Upper lobe of left lung (tissue), 6 donors: Measurements from ENCODE around the gene TAS2R1. TPM values are rescaled to one million over a fixed set of nuclear protein-coding genes. Genes with fewer than 3 reads are reported as not detected.
A peak's percentile ranks its signal among the peaks of the same experiment; 100 is the strongest.

Experiments
- ATAC-seq, 2 donors: fragments of 200-7000 bp; cut with Tn5 transposase; one replicate each; pipeline ENCODE4 v1.9.1; 2022; ENCODE audit warnings: mild to moderate bottlenecking in 2 of 2, moderate library complexity in 2 of 2; ENCODE audit not compliant: low FRiP score in 2 of 2
- DNase-seq, 2 donors: peaks; one replicate each; pipeline ENCODE4 v3.0.0-alpha.2; 2019 to 2020
- H3K27ac ChIP-seq, 4 donors: fragments of 200-600 bp; sonication (generic); one replicate each; pipeline ENCODE4 v1.5.1; 2016 to 2019
- H3K27me3 ChIP-seq, 4 donors: fragments of 200-600 bp; sonication (generic); one replicate each; pipeline ENCODE4 v1.5.1; 2017 to 2019
- H3K36me3 ChIP-seq, 4 donors: fragments of 200-600 bp; sonication (generic); one replicate each; pipeline ENCODE4 v1.5.1; 2016 to 2019
- H3K4me1 ChIP-seq, 4 donors: fragments of 200-600 bp; sonication (generic); one replicate each; pipeline ENCODE4 v1.5.1; 2018 to 2019
- H3K4me3 ChIP-seq, 4 donors: fragments of 200-600 bp; sonication (generic); one replicate each; pipeline ENCODE4 v1.5.1; 2017 to 2019; ENCODE audit warnings: mild to moderate bottlenecking in 2 of 4, moderate library complexity in 1 of 4
- H3K9me3 ChIP-seq, 4 donors: fragments of 200-600 bp; sonication (generic); one replicate each; pipeline ENCODE4 v1.5.1; 2018 to 2019
- CTCF ChIP-seq, 6 experiments: fragments of 450-650 bp in 4 of 6; fragments of 200-600 bp in 2 of 6; sonication (generic) in 2 of 6; IDR thresholded peaks; one replicate each; pipeline ENCODE4 v1.5.1; 2016 to 2019; ENCODE audit warnings: antibody characterized with exemption in 6 of 6
- EP300 ChIP-seq, 4 donors: sonication (generic); formaldehyde crosslinking; IDR thresholded peaks; one replicate each; pipeline ENCODE4 v1.5.1; 2017; ENCODE audit warnings: antibody characterized with exemption in 4 of 4, control low read depth in 2 of 4
- POLR2A ChIP-seq, 4 donors: fragments of 450-650 bp; IDR thresholded peaks; one replicate each; pipeline ENCODE4 v1.5.1; 2016 to 2017; ENCODE audit warnings: antibody characterized with exemption in 4 of 4, mild to moderate bottlenecking in 2 of 4
- POLR2AphosphoS5 ChIP-seq, 2 donors: sonication (generic); formaldehyde crosslinking; IDR thresholded peaks; one replicate each; pipeline ENCODE4 v1.5.1; 2017; ENCODE audit warnings: antibody characterized with exemption in 2 of 2
- WGBS, 2 donors: methylation state at CpG; one replicate each; pipeline ENCODE4 v1.1.5; 2017 to 2018; 5-methylcytosine and 5-hydroxymethylcytosine counted together
- total RNA-seq, 6 donors: library from RNA; depleted of rRNA in 4 of 6; stranded (reverse); fragments of >200 nt in 4 of 6; gene quantifications; one replicate each; pipeline versions ENCODE4 v1.1.0 to v1.2.1, GENCODE V29; 2016 to 2021
- donor health status: DM: no; HTN: no; CAD: no; lungs with moderate emphysema.
- donor health status: DM: no; HTN: yes; CAD: no; lungs with severe emphysema.

The TAS2R1 gene
- total RNA-seq, 6 donors from 2014 or later = not detected

- Histone ChIP-seq H3K4me3 (no peak overlapping the region), H3K27me3 (no peaks in the 10 kb centered on the region), H3K27ac (no peak overlapping the region), H3K4me1 (no peaks in the 10 kb centered on the region), H3K9me3 (no peaks in the 10 kb centered on the region), H3K36me3 (no peaks in the 10 kb centered on the region)
- no peak for TF ChIP-seq POLR2AphosphoS5 (IDR thresholded peaks at IDR 0.05)
- no peak for TF ChIP-seq CTCF (IDR thresholded peaks at IDR 0.05)
- TF ChIP-seq EP300 (IDR thresholded peaks at IDR 0.05) = no peak
- no peak for TF ChIP-seq POLR2A (IDR thresholded peaks at IDR 0.05)
- ATAC-seq = peak in 1 of 2 donors; percentile 38
- DNase-seq = peak in 1 of 2 donors; percentile 25
Observed at GRCh38 chr5:9587135-9587534, 43.0 kb downstream of the TAS2R1 start.

DNA sequence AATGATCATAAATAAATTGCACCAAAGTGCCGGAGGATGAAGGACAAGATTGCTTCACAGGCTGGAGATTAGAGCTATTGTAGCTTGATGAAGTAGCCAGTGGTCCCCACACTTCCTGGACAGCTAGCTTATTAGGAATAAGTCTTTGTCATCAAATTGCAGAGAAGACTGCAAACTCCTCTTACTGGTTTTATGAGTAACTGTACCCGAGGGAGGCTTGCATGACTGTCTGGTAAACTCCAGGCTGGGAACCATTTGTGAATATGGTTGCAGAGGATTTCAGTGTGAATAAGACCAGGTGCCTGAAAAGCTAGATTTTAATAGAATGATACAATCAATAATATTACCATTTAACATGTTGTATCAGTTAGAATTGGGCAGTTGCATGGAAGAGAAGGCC is 47.7 kb downstream of the TAS2R1 start:
- H3K9me3 ChIP-seq = no peaks in the 10 kb centered on the region
- no peaks in the 10 kb centered on the region for H3K4me1 ChIP-seq
- H3K27me3 ChIP-seq = no peaks in the 10 kb centered on the region
- no peak for DNase-seq
- H3K27ac ChIP-seq = no peak overlapping the region
- TF ChIP-seq POLR2A (IDR thresholded peaks at IDR 0.05) = no peak
- TF ChIP-seq POLR2AphosphoS5 (IDR thresholded peaks at IDR 0.05) = no peak
- TF ChIP-seq CTCF (IDR thresholded peaks at IDR 0.05) = no peak
- TF ChIP-seq EP300 (IDR thresholded peaks at IDR 0.05) = no peak
- no peak for ATAC-seq
- WGBS, 2 donors = 55 to 67% methylated on average over 2 of the region's 2 CpGs
- no peaks in the 10 kb centered on the region for H3K36me3 ChIP-seq
- H3K4me3 ChIP-seq = no peak overlapping the region

Other genes starting within 250 kb of the TAS2R1 start
- gene SEMA5A, start 84.3 kb downstream of the TAS2R1 start, total RNA-seq = 10 to 100 TPM in 5 of 6 donors, 1 to 10 TPM in 1; 5.2 to 40.5 (median 27.5) TPM